ENCODE results near the gene RIPOR3. TPM values are rescaled to one million over a fixed set of nuclear protein-coding genes. Genes with fewer than 3 reads are reported as not detected.

The RIPOR3 gene
- total and polyA plus RNA-seq, 2 donors from 2014 or later, result 10.5 to 14.6 TPM

GRCh38 chr20:50580016-50580747, 111.2 kb downstream of the RIPOR3 start:
- DNase-seq, result peak in 4 of 5 donors; percentile 41 to 88 (median 66)
- Histone ChIP-seq H3K27me3 (ENCODE audit: control insufficient read depth, insufficient read depth, low read length) (no peaks in the 10 kb centered on the region), H3K9ac (ENCODE audit: low read length in 3 of 3) (no peak overlapping the region), H3K4me3 (ENCODE audit: low read length in 3 of 3) (no peak overlapping the region), H3K27ac (ENCODE audit: low read depth in 2 of 2, low read length in 2 of 2) (no peak overlapping the region), H3K4me1 (ENCODE audit: control insufficient read depth in 2 of 3, insufficient read depth in 2 of 3, low read depth in 1 of 3, low read length in 3 of 3) (no peaks in the 10 kb centered on the region), H3K36me3 (ENCODE audit: control insufficient read depth in 2 of 3, insufficient read depth in 3 of 3, low read length in 3 of 3) (peaks cover 4 to 55% (median 43%) of the 10 kb centered on the region in 3 donors), H3K9me3 (ENCODE audit: control insufficient read depth in 2 of 3, insufficient read depth in 1 of 3, low read length in 3 of 3) (no peaks in the 10 kb centered on the region)
- no peak for FAIRE-seq
- peak; percentile 74 for TF ChIP-seq CTCF (IDR thresholded peaks at IDR 0.05; ENCODE audit: borderline replicate concordance, extremely low read depth, insufficient read depth)
- intact Hi-C loops (cut with DNase I), result no loop called here

GRCh38 chr20:50579511-50579910, 111.8 kb downstream of the RIPOR3 start:
- no peaks in the 10 kb centered on the region for H3K27me3 ChIP-seq (ENCODE audit: control insufficient read depth, insufficient read depth, low read length)
- H3K9me3 ChIP-seq (ENCODE audit: control insufficient read depth in 2 of 3, insufficient read depth in 1 of 3, low read length in 3 of 3), result no peaks in the 10 kb centered on the region
- H3K4me1 ChIP-seq (ENCODE audit: control insufficient read depth in 2 of 3, insufficient read depth in 2 of 3, low read depth in 1 of 3, low read length in 3 of 3), result no peaks in the 10 kb centered on the region
- no peak overlapping the region for H3K9ac ChIP-seq (ENCODE audit: low read length in 3 of 3)
- no peak overlapping the region for H3K27ac ChIP-seq (ENCODE audit: low read depth in 2 of 2, low read length in 2 of 2)
- no peak overlapping the region for H3K4me3 ChIP-seq (ENCODE audit: low read length in 3 of 3)
- no peak for TF ChIP-seq CTCF (IDR thresholded peaks at IDR 0.05; ENCODE audit: borderline replicate concordance, extremely low read depth, insufficient read depth)
- intact Hi-C loops (cut with DNase I), result loop anchor here (10.0 kb wide), 1 partner anchor 105 kb away; no protein-coding TSS in a partner anchor
- no peak for DNase-seq
- no peak for FAIRE-seq
- peaks cover 4 to 62% (median 48%) of the 10 kb centered on the region in 3 donors for H3K36me3 ChIP-seq (ENCODE audit: control insufficient read depth in 2 of 3, insufficient read depth in 3 of 3, low read length in 3 of 3)

- DNase-seq (peak in 1 of 5 donors; percentile 28), FAIRE-seq (no peak)
- H3K27ac ChIP-seq (ENCODE audit: low read depth in 2 of 2, low read length in 2 of 2), result no peak overlapping the region
- no peak overlapping the region for H3K4me3 ChIP-seq (ENCODE audit: low read length in 3 of 3)
- TF ChIP-seq CTCF (IDR thresholded peaks at IDR 0.05; ENCODE audit: borderline replicate concordance, extremely low read depth, insufficient read depth), result no peak
- no peak overlapping the region for H3K9ac ChIP-seq (ENCODE audit: low read length in 3 of 3)
- peaks cover 0 to under 1% (median 0%) of the 10 kb centered on the region in 3 donors for H3K4me1 ChIP-seq (ENCODE audit: control insufficient read depth in 2 of 3, insufficient read depth in 2 of 3, low read depth in 1 of 3, low read length in 3 of 3)
- no peaks in the 10 kb centered on the region for H3K27me3 ChIP-seq (ENCODE audit: control insufficient read depth, insufficient read depth, low read length)
- no peaks in the 10 kb centered on the region for H3K9me3 ChIP-seq (ENCODE audit: control insufficient read depth in 2 of 3, insufficient read depth in 1 of 3, low read length in 3 of 3)
- peaks cover 4 to 60% (median 51%) of the 10 kb centered on the region in 3 donors for H3K36me3 ChIP-seq (ENCODE audit: control insufficient read depth in 2 of 3, insufficient read depth in 3 of 3, low read length in 3 of 3)
- intact Hi-C loops (cut with DNase I), result loop anchor here (10.0 kb wide), 1 partner anchor 104 kb away; no protein-coding TSS in a partner anchor
Measured at GRCh38 chr20:50578778-50579165, 112.6 kb downstream of the RIPOR3 start.

All from kidney (tissue), 14 donors.